Right ventricle myocardium inferior (tissue), 1 donor: ENCODE results near the gene IMMT. TPM values are rescaled to one million over a fixed set of nuclear protein-coding genes. Genes with fewer than 3 reads are reported as not detected.
"Not testable (repeated sequence)": the region's sequence is repeated elsewhere in the genome, so short reads cannot be mapped to it uniquely, and the experiment has no call there.

ENCODE experiments used
- ATAC-seq: fragments of 200-7000 bp; cut with Tn5 transposase; one replicate; pipeline ENCODE4 v1.9.1; 2020; ENCODE audit warnings: mild to moderate bottlenecking, moderate library complexity
- DNase-seq: peaks from one replicate; pipeline ENCODE4 v3.0.0; 2021; ENCODE audit errors: missing footprints
- intact Hi-C: fragments of 100-400 bp; cut with DNase I; formaldehyde crosslinking; loops from one replicate; pipeline ENCODE4 v1.11.0; 2022
- total RNA-seq: library from RNA; stranded (reverse); fragmentation: NEBNext Ultra II Directional; extraction: Animal tissue kit (Norgen Biotek cat#: 25700); gene quantifications from one replicate; pipeline ENCODE4 v1.2.1, GENCODE V29; 2021
- donor health status: DM: no; HTN: yes; CAD: no; lungs with severe emphysema.

Gene IMMT
- total RNA-seq, 1 donor from 2014 or later = 287 TPM

DNA sequence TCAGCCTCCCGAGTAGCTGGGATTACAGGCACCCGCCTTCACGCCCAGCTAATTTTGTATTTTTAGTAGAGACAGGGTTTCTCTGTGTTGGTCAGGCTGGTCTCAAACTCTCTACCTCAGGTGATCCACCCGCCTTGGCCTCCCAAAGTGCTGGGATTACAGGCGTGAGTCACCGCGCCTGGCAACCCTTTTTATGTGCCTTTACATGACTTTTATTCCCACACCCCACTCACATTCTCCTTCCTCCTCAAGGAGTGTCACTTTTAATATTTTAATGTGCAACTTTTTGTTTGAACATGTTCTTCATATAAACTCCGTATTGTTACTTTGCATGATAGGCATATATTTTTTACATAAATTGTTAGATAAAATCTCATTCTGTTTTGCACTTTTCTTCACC, 33.3 kb upstream of the IMMT start:
- DNase-seq, intact Hi-C loops, ATAC-seq: not testable (repeated sequence)

DNA sequence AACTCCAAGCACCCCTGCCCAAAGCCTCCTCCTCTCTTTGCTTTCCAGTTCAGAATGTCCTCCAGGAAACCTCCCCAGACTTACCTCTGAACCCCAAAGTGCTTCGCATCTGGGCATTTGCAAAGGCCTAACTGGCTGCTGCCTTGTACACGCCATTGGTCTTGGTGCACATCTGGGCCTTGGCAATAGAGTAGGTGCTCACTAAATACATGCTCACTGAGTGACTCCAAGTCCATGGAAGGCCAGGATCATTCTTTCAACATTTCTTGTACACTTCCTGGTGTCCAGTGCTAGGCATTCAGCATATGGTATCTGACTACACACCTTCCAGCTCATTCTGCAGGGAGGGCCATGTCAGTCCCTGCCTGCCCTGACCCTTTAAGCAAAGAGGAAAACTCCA, 32.4 kb upstream of the IMMT start:
- intact Hi-C loops = no loop called here
- DNase-seq (no peak), ATAC-seq (no peak)

DNA sequence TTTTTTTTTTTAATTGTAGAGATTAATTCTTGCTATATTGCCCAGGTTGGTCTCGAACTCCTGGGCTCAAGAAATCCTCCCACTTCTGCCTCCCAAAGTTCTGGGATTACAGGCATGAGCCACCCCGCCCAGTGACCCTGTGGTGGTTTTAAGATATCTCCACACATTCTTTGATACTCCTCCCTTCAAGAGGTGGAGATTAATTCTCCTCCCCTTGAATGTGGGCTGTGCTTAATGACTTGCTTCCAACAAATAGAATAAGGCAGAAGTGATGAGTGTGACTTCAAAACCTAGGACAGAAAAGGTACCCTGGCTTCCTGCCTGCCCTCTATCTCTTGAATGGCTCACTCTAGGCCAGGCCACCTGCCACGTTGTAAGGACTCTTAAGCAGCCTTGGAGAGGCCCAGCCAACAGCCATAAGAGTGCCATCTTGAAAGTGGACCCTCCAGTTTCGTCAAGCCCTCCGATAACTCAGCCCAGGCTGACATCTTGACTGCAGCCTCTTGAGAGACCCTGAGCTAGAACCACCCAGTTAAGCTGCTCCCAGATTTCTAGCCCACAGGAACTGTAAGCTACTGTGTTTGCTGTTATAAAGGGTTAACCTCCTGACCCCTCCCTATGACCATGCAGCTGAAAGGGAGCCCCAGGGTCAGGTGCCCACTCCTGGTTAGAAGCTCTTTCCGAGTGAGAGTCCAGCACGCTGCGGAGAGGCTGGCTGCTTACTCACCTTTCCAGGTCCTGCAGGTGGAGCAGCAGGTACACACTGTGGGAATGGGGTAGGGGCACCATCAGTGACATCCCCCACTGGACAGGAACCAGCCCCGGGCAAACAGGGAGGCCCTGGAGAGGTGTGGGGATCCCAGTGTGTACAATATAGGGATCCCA, 31.6 kb upstream of the IMMT start:
- intact Hi-C loops = no loop called here
- DNase-seq (no peak), ATAC-seq (no peak)

DNA sequence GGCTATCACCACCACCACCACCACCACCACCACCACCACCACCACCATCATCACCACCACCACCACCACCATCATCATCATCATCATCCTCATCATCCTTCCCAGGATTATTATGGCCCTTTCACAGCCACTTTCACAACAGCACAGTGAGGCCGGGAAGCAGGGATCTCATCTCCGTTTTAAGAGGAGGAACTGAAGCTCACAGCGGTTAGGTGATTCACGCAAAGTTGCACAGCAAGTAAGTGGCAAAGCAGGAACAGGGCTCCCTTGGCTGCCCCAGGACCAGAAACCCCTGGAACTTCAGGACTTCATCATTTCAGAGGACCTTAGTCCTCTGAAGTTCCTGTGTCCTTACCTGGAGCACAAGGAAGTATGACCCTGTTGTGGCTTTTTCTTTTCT, 30.8 kb upstream of the IMMT start:
- DNase-seq = no peak
- intact Hi-C loops = no loop called here
- ATAC-seq = no peak

DNA sequence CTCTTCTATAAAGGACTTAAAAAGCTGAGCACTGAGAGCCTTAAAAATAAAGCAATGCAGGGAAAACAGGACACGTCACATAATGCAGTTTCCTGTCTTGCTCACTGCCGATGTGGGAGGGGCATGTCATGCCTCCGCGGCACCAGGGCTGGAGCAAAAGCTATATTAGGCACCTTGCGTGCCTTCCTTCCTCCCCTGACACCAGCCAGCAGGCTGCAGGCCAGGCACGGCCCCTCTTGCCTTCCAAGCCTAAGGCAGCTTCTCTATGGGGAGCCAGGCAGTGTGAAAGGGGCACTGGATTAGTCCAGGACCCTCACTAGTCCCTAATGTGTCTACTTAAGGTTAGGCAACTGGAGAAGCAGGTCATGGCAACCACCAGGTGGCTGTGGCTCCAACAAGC, 30.3 kb upstream of the IMMT start:
- ATAC-seq (peak; percentile 78), DNase-seq (peak; percentile 85)
- intact Hi-C loops = loop anchor here (2.0 kb wide), 1 partner anchor 49 kb away; no protein-coding TSS in a partner anchor

DNA sequence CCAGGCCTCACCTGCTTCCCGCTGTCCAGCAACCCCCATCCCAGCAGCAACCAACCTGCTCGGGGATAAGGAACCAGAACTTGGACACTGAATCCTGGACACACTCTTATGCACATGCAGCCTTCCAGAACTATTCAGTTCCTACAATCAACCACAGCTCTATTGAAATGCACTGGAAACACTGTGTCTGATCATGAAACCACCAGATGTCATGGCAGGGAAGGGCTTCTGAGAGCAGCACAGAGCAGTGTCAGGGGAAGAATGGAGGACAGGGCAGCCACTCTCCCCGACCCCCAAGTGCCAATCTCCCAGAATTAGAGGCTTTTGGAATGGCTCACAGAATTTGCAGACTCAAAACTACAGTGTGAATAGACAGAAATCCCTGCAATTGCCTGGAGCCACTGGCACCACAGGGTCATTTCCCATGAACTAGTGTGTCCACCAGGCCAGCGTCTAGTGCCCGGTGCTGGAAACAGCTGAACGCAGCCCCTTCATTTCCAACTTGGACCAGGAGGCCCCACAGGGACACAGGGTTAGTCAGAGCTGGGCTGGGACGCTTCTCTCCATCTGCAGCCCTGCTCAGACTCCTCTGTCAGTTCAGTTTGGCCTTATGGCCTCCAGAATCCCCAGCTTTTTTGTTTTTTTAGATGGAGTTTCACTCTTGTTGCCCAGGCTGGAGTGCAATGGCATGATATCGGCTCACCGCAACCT, 29.5 kb upstream of the IMMT start:
- intact Hi-C loops = loop anchor here (2.0 to 5.0 kb wide), 3 partner anchors 50 to 218 kb away; partner anchors contain the start of gene KDM3A
- DNase-seq = no peak
- ATAC-seq = peak; percentile 14

DNA sequence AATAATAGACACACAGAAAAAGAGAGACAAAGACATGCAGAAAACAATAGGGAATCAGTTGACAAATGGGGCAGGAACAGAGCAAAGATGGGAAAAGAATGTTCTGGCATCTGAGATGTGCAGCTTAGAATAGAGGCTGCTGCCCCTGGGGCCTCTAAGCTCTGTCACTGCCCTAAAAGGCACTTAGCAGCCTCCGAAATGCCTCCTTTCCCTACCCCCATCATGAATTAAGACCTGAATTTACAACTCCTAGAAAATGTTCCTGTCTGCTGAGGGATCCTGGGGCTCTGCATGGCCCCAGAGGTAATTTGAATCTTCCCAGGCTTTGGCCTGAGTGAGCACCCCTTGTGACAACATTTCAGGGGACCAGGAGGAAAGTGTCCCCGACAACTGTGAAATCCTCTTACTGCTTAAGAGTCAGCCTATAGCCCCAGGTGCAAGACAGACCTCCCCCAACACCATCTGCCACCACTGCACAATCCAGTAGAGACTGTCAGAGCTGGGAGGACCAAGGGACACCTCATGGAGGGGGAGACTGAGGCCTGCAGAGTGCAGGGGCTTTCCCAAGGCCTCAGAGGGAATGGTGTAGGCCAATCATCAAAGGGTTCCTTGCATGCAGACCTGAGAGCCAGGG, 28.8 kb upstream of the IMMT start:
- ATAC-seq (no peak), DNase-seq (no peak)
- intact Hi-C loops = loop anchor here (2.0 to 5.0 kb wide), 3 partner anchors 51 to 218 kb away; partner anchors contain the start of gene KDM3A

DNA sequence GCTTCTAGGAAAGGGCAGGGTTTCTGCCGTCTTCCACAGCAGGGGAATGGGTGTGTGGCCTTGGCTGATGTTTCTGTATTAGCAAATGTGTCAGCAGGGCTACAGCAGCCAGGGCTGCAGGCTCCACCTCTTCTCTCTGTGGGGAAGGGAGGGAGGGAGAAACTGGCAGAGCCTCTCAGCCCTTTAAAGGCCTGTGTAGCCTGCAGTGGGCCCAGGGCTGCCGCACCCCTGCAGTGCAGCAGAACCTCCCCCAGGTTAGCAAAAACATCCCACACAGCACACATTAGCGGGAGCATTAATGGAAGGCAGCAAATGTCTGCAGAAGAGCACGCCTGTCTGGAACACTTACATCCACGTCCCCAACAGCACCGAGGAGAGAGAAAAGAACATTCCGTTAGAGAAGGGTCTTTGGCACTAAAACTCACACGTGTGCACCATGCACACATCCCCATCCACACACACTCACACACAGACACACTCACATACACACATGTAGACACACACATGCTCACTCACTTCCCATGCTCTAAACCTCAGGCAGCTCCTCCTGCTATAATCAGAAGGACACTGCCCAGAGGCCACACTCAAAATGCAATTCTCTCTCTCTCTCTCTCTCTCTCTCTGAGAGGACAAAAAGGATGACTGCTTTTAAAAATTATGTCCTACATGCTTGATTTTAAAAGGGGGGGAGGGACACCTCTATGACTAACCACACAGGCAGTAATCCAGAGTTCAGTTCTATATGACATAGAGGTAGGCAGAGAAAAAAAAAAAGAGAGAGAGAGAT, 28.1 kb upstream of the IMMT start:
- intact Hi-C loops = loop anchor here (5.0 kb wide), 2 partner anchors 74 to 219 kb away; partner anchors contain the start of gene KDM3A
- ATAC-seq = peak; percentile 89

DNA sequence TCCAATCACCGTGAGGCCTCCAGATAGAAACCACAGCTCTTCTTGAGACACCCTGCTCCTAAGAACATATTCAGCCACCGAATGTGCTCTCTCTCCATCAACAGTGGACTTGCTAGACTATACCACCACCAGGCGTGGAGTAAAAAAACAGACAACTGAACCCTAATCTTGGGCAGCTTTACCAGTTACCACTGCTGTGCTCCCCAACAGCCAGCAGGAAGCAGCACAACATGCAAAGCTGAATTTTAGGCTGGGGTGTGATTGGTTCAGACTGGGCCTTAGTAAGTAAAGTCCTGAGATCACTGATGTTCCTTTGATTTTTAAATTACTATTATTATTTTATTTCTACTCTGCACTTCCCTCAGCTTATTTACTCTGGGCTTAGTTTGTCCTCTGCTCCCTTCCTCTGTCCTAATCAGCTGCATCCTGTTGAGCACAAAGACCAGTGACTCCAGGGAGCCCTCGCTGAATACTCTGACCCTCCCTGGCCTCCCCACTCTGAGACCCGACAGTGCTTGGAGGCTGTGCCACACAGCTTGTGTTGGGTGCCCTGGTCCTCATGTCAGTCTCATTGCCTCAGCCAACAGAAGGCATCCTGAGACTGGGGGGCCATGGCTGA, 25.9 kb upstream of the IMMT start:
- DNase-seq = no peak
- intact Hi-C loops = loop anchor here (1.0 to 5.0 kb wide), 3 partner anchors 76 to 221 kb away; partner anchors contain the start of gene KDM3A
- no peak for ATAC-seq

More for the DNA sequence above, 28.1 kb upstream of the IMMT start:
- DNase-seq = peak; percentile 79

DNA sequence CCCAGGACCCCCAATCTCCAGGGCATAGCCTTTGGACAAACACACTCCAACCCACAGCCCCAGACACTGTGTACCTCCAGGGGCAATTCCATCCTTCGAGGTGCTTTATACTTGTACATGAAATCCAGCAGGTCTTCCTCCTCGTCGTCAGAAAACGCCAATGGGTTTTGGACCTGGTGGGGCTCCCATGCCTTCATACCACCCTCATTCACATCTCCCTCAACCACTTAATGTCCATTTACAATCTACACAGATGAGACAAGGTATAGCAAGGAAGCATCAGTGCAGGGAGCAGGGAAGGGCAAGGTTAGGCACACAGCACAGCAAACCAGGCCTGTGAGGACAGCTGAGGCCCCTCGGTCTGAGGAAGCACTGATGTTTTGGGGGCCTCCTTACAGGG, 24.6 kb upstream of the IMMT start:
- intact Hi-C loops = loop anchor here (5.0 kb wide), 2 partner anchors 77 to 222 kb away; partner anchors contain the start of gene KDM3A
- DNase-seq = no peak

DNA sequence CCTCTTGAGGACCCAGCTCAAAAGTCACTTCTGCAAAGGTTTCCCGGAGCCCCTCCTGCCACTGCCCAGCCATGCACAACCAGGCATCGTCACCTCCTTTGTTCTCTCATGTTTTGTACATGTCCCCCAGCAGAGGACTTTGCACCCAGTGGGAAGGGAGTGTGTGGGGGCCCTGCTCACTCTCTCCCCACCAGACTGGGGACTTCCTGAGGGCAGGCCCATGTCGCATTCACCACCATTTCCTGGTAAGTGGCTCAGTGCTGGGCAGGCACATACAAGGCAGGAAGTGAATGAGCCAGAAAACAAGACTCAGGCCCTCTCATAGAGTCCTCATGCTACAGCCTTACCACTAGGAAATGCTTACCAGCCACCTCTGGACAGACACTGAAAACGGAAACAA, 22.9 kb upstream of the IMMT start:
- intact Hi-C loops = no loop called here
- ATAC-seq (no peak), DNase-seq (no peak)

More for the DNA sequence above, 24.6 kb upstream of the IMMT start:
- no peak for ATAC-seq

DNA sequence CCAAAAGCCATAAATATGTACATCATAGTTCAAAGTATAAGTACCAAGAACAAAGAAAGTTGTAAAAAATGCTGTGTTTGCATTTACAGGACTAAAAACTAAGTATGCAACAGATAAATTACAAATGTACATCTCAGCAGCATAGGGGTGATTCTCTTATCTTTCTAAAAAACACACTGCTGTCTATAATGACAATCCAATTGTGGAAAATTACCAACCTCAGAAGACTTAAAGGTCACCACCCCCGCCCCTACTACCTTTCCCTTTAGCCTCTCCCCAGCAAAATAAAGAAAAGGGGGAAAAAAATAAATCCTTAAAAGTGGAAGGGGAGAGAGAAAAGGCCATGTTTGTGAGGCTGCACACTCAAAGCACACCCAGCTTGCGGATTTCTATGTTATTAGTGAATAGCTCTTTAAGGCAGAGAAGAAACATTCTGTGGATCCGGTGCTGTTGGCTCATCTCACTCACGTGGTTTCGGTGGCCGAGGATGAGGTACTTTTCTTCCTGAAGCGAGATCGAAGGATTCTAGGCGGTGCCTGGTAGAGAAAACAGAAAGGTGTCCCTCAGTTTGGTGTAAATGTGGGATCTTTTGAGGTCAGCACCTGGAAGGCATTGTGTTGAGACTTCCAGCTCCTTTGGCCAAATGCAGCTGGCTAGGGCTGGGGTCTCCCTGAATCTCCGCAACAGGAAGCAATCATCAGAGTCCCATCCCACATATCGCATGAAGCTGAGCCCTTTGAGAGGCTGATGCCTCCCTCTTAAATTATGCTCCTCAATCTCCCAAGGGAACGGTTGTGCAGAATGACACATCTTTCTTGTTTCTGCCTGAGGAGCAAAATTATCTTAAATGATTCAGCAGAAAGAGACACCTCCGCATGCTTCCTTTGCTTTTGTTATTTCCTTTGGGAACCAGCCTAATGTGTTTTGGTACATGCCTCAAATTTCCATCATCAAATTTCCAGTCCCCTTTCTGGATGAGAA, 21.6 kb upstream of the IMMT start:
- intact Hi-C loops = no loop called here
- DNase-seq = no peak
- ATAC-seq = no peak

DNA sequence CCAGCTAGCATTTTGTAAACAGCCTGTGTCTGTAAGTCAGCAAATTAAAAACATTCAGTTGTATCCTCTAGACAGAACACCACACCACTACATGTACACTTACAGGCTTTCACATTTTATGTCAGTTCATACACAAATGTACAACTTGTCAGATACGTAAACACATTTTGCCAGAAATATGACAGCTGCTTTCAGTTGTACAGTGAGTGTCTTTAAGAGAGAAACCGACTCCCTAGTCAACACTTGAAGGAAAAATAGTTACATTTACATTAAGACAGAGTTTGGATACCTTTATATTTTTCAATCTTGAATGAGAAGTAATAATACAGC, 19.2 kb upstream of the IMMT start:
- ATAC-seq = no peak
- intact Hi-C loops = no loop called here

DNA sequence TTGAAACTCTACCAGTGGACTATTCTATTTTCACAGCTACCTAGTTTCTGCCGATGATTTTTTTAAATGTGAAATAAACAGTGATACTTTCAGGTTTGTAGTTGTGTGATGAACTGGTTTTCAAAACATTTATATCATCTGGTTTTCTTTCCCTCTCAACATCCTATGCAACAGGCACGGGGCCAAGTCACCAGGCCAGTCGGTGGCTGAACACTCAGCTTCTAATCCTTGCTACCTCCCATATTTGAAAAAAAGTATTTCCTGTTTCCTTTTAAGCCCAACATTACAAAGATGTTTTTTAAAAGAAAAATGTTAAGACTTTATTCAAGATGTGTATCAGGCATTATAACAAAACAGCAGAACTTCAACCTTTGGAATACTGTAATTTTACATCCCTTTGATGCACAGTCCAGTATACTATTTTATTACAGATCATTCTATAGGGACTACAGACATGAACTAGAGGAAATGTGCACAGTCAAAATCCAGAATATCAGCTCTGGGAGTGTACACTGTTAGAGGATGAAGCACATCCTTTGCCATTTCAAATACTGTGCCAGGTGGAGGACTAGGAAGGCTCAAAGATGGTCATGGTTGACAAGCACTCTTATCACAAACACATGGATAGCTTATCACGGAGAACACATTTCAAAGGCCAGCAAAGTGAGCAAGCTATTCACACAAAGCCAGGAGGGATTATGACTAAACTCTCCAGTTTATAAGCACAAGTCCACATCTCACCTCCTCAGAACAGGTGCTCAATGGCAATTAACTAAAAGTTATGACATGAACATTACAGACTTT, 18.6 kb upstream of the IMMT start:
- intact Hi-C loops = no loop called here
- no peak for ATAC-seq
- no peak for DNase-seq

More for the DNA sequence above, 19.2 kb upstream of the IMMT start:
- DNase-seq = no peak

DNA sequence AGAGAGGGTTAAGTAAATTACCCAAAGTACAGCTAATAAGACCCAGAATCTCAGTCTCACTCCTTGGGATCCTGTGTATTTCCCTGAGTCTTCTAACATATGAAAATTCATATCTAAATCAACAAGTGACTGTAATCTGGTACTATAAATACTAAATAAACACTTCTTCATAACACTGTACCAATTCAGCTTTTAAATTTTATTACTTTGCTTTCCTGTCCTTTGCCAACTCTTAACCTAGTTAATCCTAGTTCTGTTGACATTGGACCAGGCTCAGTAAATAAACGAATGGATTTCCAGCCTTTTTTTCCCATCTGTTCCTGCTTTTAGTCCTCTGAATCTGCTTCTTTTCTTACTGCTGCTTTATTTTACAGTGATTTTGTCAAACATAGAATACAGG, 17.8 kb upstream of the IMMT start:
- no peak for ATAC-seq
- no peak for DNase-seq
- intact Hi-C loops = no loop called here

DNA sequence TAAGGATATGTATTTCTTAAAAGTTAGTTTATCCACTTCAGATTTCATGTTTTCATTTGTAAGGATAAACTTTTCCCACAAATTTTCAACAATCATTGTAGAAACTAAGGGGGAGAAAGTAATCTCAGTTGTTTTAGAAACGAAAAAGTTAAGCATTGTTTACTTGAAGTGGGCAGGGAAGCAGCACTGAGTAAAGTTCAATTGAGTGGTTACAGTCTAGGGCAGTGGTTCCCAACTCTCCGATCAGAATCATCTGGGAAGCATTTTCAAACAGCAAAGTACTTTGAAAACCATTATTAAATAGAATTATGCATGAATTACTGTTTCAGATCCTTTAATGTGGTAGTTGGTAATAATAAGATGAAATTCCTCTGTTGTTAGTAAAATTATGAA, 16.5 kb upstream of the IMMT start:
- ATAC-seq (no peak), DNase-seq (no peak)
- intact Hi-C loops = no loop called here
